Measurements from ENCODE around the gene ACP3. TPM values are rescaled to one million over a fixed set of nuclear protein-coding genes. Genes with fewer than 3 reads are reported as not detected.

ACP3 gene
- total and polyA plus RNA-seq, 9 of the 15 experiments (the other 6 are each of a cell fraction or from before 2014, with no cell fraction given), result 0.08 to 1.1 (median 0.21) TPM

DNA sequence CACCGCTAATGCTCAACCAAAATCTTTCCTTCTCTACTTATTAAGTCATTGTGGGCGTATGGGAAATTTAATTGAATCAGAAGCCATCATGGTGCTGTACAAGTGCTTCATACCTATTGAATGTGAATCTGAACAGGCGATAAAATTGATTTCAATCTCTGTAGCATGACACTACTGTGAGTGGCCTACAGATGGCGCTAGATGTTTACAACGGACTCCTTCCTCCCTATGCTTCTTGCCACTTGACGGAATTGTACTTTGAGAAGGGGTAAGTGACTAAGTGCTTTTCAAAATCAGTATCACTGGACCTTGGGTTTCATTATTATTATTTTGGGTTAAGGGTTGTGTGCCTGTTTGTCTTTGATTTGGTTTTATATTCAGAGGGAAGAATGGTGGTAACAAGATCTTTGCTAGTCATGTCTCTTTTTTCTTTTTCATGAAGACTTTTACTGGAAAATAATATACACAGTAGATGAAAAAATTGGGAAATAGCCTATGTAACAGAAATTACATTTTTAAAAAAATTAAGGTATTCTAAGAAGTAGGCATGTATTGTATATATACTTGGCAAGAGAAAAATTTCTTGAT is 35.4 kb downstream of the ACP3 start (continued):
- TF ChIP-seq ZNF318 (IDR thresholded peaks at IDR 0.05; ENCODE audit: borderline replicate concordance in 1 of 2, low read depth in 1 of 2) (no peak), ZKSCAN8 (CRISPR knock-in tag; IDR thresholded peaks at IDR 0.05) (no peak), RNF219 (CRISPR knock-in tag; IDR thresholded peaks at IDR 0.05) (no peak), NCOA1 (IDR thresholded peaks at IDR 0.05; ENCODE audit: low read depth) (no peak), E2F6 (IDR thresholded peaks at IDR 0.05; ENCODE audit: borderline replicate concordance in 1 of 2, extremely low read depth in 1 of 2, insufficient read depth in 1 of 2, insufficient read length in 1 of 2, low read depth in 1 of 2, low read length in 1 of 2, poor library complexity in 1 of 2, severe bottlenecking in 1 of 2) (no peak), WHSC1 (IDR thresholded peaks at IDR 0.05; ENCODE audit: low read length) (no peak), LEF1 (IDR thresholded peaks at IDR 0.05) (no peak), EP300 (IDR thresholded peaks at IDR 0.05; ENCODE audit: low read length) (no peak), ZBED1 (IDR thresholded peaks at IDR 0.05) (no peak), GATA2 (CRISPR knock-in tag; IDR thresholded peaks at IDR 0.05) (peak; percentile 57), RFX7 (CRISPR knock-in tag; IDR thresholded peaks at IDR 0.05) (no peak)
- TF ChIP-seq, protein P1, sequence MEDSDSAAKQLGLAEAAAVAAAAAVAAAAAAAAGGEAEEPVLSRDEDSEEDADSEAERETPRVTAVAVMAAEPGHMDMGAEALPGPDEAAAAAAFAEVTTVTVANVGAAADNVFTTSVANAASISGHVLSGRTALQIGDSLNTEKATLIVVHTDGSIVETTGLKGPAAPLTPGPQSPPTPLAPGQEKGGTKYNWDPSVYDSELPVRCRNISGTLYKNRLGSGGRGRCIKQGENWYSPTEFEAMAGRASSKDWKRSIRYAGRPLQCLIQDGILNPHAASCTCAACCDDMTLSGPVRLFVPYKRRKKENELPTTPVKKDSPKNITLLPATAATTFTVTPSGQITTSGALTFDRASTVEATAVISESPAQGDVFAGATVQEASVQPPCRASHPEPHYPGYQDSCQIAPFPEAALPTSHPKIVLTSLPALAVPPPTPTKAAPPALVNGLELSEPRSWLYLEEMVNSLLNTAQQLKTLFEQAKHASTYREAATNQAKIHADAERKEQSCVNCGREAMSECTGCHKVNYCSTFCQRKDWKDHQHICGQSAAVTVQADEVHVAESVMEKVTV (CRISPR knock-in tag; IDR thresholded peaks at IDR 0.05), result peak; percentile 56

All from K562 (cell line).